SK-N-SH treated with all-trans-retinoic acid at 6 μM for 48 hours (cell line): Measurements from ENCODE around the gene TUBGCP3.

Source experiments
- CSDC2 ChIP-seq: fragments of 250-450 bp; sonication (Bioruptor Pico); IDR thresholded peaks from 2 replicates; pipeline ENCODE4 v1.5.0; 2020; ENCODE audit warnings: mild to moderate bottlenecking, moderate library complexity
- OSR1 ChIP-seq: fragments of 250-450 bp; sonication (Bioruptor Pico); IDR thresholded peaks from 2 replicates; pipeline ENCODE4 v1.8.0; 2022; ENCODE audit warnings: moderate library complexity, mild to moderate bottlenecking, inconsistent platforms
- ZFP30 ChIP-seq: fragments of 450-650 bp; formaldehyde crosslinking; IDR thresholded peaks from 2 replicates; pipeline ENCODE4 v1.5.0; 2022; ENCODE audit warnings: mild to moderate bottlenecking, moderate library complexity
- TF ChIP-seq, protein P1 (sequence below): fragments of 250-450 bp; sonication (Bioruptor Pico); IDR thresholded peaks from 2 replicates; pipeline ENCODE4 v1.8.0; 2020; ENCODE audit warnings: mild to moderate bottlenecking, moderate library complexity, borderline replicate concordance

DNA sequence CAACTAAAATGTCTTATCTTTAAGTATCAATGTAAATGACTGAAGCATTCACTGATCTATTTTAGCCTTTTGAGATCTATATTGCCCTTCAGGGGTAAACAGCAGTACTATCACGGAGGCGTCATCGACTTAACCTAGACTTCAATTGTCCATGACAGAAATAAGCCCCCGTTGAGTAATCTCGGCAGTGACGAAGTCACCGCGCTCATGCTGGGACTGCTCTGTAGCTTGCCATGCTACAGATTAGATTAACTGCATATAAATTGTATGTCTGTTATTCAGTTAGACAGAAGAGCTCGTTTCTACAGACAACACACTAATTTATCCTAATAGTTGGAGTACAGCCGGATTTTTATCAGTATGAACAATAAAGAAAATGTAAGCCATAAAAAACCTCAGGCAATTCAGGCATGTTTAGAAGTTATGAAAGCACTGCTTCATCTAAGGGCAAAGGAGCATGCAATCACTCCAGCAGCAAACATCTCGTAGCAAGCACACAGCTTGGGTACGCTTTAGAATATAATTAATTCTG is 56.6 kb downstream of the TUBGCP3 start:
- TF ChIP-seq ZFP30 (CRISPR knock-in tag) (no peak), OSR1 (CRISPR knock-in tag) (no peak), CSDC2 (CRISPR knock-in tag) (0 out of 2 replicates have a peak, but pooled peaks have one; percentile 17)
- TF ChIP-seq, protein P1, sequence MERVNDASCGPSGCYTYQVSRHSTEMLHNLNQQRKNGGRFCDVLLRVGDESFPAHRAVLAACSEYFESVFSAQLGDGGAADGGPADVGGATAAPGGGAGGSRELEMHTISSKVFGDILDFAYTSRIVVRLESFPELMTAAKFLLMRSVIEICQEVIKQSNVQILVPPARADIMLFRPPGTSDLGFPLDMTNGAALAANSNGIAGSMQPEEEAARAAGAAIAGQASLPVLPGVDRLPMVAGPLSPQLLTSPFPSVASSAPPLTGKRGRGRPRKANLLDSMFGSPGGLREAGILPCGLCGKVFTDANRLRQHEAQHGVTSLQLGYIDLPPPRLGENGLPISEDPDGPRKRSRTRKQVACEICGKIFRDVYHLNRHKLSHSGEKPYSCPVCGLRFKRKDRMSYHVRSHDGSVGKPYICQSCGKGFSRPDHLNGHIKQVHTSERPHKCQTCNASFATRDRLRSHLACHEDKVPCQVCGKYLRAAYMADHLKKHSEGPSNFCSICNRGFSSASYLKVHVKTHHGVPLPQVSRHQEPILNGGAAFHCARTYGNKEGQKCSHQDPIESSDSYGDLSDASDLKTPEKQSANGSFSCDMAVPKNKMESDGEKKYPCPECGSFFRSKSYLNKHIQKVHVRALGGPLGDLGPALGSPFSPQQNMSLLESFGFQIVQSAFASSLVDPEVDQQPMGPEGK (CRISPR knock-in tag), result 0 out of 2 replicates have a peak, but pooled peaks have one; percentile 20
